22Rv1 (cell line): ENCODE measurements around the gene ENOX2.

Experiments used
- H3K27ac ChIP-seq: fragments of 450-650 bp; 2 replicates; pipeline ENCODE4 v1.5.1; 2017
- ZFX ChIP-seq: fragments of 450-650 bp; IDR thresholded peaks from 2 replicates; pipeline ENCODE4 v1.6.1; 2017; ENCODE audit warnings: antibody characterized with exemption, borderline replicate concordance
- TF ChIP-seq, protein P1 (sequence below): fragments of 450-650 bp; IDR thresholded peaks from 2 replicates; pipeline ENCODE4 v1.5.1; 2017; ENCODE audit warnings: mild to moderate bottlenecking

The ENOX2 gene

DNA sequence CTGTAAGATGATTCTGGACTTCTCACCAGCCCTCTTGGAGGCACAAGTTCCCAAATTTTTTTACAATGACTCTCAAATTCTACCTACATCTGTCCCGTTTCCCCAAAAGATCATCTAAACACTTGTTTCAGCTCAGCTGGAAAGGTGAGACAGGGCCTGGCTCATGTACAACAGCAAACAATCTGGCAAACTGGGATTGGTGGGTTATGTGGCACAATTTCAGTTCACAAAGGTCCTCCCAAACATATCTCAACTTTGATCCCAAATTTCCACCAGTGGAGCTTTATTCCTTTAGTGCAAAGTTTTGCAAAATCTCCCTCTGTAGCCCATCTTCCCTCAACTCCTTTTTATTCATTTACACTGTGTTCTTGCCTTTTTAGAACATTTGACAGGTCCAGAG, 207.1 kb downstream of the ENOX2 start:
- no peak for TF ChIP-seq ZFX
- TF ChIP-seq, protein P1, sequence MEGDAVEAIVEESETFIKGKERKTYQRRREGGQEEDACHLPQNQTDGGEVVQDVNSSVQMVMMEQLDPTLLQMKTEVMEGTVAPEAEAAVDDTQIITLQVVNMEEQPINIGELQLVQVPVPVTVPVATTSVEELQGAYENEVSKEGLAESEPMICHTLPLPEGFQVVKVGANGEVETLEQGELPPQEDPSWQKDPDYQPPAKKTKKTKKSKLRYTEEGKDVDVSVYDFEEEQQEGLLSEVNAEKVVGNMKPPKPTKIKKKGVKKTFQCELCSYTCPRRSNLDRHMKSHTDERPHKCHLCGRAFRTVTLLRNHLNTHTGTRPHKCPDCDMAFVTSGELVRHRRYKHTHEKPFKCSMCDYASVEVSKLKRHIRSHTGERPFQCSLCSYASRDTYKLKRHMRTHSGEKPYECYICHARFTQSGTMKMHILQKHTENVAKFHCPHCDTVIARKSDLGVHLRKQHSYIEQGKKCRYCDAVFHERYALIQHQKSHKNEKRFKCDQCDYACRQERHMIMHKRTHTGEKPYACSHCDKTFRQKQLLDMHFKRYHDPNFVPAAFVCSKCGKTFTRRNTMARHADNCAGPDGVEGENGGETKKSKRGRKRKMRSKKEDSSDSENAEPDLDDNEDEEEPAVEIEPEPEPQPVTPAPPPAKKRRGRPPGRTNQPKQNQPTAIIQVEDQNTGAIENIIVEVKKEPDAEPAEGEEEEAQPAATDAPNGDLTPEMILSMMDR, result no peak
- H3K27ac ChIP-seq, result no peak overlapping the region

DNA sequence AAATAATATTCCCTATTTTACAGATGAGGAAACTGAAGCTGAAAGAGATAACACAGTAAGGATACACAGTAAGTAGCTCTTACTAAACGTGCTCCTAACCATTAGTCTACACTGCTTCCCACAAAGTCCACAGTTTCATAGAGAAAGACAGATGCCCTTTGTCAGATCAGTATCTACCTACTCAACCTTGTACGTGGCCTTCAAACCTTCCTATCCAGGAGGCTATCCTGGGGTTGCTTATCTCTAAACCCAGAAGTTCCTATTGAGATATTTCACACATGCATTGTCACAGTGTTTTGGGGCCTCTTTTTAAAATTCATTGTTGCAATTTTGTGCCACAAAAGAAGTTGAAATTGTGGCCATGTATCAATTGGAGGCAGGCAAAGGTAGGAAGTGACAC, 208.0 kb downstream of the ENOX2 start:
- TF ChIP-seq ZFX, result no peak
- TF ChIP-seq, protein P1, result no peak
- no peak overlapping the region for H3K27ac ChIP-seq

DNA sequence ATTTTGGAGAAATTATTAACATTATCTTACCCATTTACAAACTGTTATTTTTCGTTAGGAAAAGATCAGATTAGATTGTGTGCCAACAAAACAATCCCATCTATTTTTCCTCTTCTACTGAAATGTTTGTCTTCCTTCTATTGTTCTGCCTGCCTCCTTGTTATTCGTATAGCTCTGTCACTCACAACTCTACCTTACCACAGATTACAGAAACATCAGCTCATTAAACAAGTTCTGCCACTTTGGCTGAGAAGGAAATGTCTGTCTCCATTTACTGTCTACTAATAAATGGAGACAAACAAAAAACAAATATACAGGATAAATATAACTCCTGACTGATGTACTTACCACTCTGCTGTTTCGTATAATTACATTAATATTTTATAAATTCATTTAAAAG, 211.4 kb downstream of the ENOX2 start:
- no peak overlapping the region for H3K27ac ChIP-seq
- TF ChIP-seq, protein P1, result no peak
- no peak for TF ChIP-seq ZFX

DNA sequence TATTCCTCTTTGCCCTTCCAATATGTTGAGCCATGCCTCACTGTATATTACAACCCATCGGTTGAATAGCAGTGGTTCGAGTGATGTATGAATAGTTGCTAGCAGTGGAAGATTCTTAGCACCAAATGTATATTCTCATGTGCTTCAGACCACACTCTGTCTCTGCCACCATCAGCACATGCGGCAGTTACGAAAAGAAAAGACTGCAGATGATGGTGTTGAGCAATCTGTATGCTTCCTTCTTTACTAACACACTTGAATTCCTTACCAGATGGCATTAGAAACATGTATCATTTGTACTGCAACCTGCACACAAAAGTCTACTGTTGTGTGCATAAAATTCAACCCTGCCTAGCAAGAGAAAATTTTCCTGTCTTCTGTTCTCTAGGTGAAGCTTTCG, 214.6 kb downstream of the ENOX2 start:
- no peak for TF ChIP-seq ZFX
- TF ChIP-seq, protein P1, result no peak
- no peak overlapping the region for H3K27ac ChIP-seq

DNA sequence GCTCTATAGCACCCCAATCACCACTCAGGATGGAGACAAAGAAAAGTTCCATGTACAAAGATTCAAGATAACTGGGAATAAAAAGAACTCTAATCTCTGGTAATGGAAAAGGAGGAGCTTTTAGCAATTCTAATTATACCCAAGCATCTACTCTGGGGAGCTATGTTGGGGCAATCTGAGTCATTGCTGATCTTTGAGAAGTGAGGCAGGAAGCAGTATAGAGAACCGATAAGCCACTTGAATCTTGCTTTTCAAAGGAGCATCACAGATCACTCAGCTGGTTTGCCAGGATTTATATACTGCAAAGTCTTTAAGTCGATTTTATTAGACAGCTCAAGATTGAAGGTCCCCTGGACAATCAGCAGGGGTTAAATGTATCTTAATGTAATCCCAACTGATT, 220.0 kb downstream of the ENOX2 start:
- H3K27ac ChIP-seq, result no peak overlapping the region
- no peak for TF ChIP-seq ZFX
- TF ChIP-seq, protein P1, result no peak

DNA sequence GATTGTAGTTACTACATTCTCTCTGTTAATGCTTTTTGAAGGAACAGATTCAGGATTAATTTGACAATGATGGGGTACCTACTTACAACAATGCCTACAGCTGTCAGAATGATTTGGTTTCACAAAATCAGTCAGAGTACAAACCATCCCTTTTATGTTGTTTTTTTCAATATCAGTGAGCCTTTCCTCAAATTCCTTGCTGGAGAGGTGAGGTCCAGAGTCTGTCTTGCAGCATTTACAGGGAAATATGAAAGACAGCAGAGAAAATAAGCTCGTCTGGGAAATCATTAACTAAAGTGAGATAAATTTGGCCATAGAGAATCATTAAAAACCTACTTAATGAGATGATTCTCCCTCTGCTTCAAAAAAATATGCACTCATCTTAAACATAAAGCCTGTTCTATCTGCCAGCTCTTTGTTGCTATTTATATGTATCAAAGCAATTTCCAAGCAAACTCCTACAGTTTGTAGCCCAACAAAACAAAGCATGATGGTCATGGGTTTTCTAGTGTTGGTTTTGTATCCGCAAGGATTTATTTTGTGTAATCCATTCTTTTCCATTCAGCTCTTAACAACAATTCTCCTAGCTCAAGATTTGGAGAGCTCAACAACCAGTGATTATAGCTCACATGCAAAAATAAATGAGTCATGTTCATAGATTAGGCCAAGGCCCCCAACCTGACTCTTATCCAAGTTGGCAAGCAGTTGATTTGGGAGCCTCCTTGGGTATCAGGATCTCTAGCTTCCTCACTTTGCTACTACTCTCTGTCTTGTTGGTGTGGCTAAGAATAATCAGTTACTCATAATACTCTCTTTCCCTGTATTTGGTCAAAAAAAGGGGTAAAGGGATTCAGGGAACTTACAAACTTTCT, 222.6 kb downstream of the ENOX2 start:
- TF ChIP-seq, protein P1, result no peak
- TF ChIP-seq ZFX, result no peak
- no peak overlapping the region for H3K27ac ChIP-seq

DNA sequence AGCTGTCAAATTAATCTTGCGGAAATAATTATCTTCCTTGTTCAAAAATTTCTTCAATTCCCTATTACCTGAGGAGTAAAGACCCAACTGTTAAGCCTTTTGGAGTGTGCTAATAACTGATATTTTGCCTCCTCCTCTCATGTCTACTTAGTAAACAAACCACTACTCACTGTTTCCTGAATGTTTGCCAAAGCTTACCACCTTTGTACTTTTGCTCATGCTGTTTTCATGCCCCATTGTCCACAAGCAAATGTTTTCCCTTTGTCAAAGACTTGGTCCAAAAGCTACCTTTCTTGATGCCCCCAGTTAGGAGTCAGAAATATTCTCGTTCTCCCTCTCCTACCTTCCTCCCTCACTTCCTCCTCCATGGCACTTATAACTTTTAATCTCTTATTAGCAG, 226.1 kb downstream of the ENOX2 start:
- TF ChIP-seq ZFX, result no peak
- TF ChIP-seq, protein P1, result no peak
- H3K27ac ChIP-seq, result no peak overlapping the region
